Erythroblast (primary cell): ENCODE results near the gene GTPBP10.

ENCODE experiments used
- GATA1 ChIP-seq: IDR thresholded peaks from 2 replicates; pipeline ENCODE4 v1.6.1; 2011; ENCODE audit warnings: low read depth, mild to moderate bottlenecking, control low read depth, low read length, moderate library complexity
- POLR2A ChIP-seq: IDR thresholded peaks from 2 replicates; pipeline ENCODE4 v1.6.1; 2011; ENCODE audit warnings: mild to moderate bottlenecking, low read length

DNA sequence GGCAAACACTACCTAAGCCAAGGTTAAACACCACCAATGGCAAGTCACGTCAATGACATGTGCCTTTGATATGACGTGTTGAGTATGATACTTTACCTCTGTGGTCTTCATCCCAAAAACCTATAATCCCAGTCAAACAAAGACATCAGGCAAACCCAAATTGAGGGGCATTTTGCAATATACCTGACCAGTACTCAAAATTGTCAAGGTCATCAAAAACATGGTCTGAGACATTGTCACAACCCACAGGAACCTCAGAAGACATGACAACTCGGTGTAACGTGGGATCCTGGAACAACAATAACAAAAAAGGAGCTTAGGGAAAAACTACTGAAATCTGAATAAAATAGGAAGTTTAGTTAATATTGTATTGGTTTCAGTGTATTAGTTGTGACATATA, 32.6 kb upstream of the GTPBP10 start:
- TF ChIP-seq POLR2A (no peak), GATA1 (no peak)
